HG02610 (cell line): ENCODE data around the gene GPATCH8.
A peak's percentile ranks its signal among the peaks of the same experiment; 100 is the strongest.
"Not testable (repeated sequence)": the region's sequence is repeated elsewhere in the genome, so short reads cannot be mapped to it uniquely, and the experiment has no call there.

Source experiments
- ATAC-seq: cut with Tn5 transposase; IDR thresholded peaks from one replicate; pipeline ENCODE4 v1.9.1; 2021; ENCODE audit warnings: mild to moderate bottlenecking, moderate library complexity; ENCODE audit not compliant: unreplicated experiment

The GPATCH8 gene

DNA sequence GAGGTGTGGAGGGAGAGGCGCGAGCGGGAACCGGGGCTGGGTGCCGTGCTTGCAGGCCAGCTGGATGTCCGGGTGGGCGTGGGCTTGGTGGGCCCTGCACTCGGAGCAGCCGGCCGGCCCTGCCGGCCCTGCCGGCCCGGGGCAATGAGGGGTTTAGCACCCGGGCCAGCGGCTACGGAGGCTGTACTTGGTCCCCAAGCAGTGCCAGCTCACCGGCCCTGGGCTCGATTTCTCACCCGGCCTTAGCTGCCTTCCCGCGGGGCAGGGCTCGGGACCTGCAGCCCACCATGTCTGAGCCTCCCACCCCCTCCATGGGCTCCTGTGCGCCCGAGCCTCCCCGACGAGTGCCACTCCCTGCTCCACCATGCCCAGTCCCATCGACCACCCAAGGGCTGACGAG lies 24.7 kb upstream of the GPATCH8 start:
- ATAC-seq: no peak

DNA sequence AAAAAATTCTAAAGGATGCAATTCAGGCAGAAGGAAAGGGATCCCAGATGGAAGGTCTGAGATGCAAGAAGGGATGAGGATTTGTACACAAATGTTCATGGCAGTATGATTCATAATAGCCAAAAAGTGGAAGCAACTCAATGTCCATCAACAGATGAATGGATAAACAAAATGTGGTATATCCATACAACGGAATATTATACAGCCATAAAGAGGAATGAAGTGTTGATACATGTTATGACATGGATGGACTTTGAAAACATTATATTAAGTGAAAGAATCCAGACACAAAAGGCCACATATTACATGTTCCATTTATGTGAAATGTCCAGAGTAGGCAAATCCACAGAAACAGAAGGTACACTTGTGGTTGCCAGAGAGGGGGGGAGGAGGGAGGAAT lies 23.9 kb upstream of the GPATCH8 start:
- ATAC-seq: no peak

DNA sequence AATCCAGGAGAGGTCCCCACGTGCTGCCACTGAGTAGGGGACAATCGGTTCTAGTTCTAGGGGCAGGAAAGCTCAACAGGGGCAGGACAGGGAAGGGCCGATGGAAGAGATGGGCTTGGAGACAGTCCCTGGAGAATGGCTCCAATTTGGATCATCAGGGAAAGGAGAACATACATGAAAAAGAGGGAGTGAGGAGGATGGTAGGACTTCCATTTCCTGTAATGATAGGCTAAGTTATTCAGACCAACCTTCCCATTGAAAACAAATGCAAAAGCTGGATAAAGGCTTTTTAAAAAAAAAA lies 20.4 kb upstream of the GPATCH8 start:
- ATAC-seq: no peak

DNA sequence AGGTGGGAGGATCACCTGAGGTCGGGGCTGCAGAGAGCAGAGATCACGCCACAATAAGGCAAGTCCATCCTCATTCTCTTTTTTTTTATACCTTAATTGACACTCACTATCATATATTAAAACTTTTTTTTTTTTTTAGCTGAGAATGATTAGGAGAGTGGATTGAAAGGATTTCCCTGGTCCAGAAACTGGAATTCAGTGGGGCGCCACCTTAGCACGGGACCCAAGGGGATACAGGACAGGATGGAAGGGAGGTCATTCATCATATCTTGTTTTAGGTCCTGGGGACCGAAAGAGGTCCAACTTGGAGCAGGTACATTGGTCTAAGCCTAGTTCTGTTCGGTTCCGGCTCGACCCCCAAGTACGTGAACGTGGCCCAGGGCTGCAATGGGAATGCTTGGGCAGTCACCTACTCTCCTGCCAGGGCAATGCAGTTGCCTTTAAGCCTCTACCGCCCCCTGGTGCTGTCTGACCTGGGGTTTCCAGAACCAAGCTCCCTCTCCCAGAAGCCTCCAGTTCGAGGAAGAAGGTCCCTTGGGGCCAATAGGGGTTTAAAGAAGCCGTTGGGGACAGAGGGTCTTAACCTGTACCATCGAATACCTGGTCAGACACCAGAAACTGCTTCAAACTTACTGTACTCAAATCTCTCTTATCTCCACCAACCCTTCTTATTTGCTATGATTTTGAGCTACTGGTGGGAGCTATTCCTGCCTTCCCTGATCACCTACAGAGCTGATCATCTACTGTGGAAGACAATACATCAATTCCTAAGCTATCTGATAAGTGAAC lies 19.9 kb upstream of the GPATCH8 start:
- no peak for ATAC-seq

- ATAC-seq: no peak
Observed at GRCh38 chr17:44518032-44518431, 14.8 kb upstream of the GPATCH8 start.

DNA sequence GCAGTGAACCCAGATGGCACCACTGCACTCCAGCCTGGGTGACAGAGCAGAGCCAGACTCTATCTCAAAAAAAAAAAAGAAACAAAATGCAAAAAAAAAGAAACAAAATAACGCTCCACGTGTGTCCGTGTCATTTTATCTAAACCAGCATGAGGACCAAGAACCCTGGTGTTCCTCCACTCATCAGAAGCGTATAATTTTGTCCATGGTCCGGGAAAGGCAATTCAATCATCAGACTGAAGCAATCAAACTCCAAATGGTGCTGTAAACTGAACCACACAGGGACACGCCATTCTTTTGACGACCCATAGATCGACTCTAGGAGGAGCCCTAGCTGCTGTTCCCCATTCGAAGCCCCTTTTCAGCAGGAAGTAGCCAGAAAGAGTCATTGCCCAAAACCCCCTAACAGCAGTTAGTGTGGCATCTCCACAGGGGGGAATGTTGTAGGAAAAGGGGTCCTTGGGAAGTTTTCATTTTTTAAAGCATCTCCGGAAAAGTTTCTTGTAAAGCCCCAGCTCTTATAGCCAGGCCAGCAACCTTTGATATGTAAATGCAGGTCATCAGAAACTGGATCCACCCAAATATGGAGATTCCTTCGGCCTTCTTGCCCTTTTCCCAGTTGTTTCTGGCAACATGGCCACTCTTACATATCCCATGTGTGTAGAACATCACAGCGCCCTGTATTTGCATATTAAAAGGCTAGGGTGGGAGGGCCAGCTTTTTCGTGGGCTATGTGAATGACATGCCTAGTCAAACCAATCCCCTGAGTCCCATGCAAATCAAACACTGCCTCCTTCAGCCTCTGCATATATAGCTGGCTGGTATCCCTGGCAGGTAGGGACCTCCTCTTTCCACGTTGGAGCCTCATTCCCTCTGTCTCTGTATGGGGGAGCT lies 8.3 kb upstream of the GPATCH8 start:
- not testable (repeated sequence) for ATAC-seq

DNA sequence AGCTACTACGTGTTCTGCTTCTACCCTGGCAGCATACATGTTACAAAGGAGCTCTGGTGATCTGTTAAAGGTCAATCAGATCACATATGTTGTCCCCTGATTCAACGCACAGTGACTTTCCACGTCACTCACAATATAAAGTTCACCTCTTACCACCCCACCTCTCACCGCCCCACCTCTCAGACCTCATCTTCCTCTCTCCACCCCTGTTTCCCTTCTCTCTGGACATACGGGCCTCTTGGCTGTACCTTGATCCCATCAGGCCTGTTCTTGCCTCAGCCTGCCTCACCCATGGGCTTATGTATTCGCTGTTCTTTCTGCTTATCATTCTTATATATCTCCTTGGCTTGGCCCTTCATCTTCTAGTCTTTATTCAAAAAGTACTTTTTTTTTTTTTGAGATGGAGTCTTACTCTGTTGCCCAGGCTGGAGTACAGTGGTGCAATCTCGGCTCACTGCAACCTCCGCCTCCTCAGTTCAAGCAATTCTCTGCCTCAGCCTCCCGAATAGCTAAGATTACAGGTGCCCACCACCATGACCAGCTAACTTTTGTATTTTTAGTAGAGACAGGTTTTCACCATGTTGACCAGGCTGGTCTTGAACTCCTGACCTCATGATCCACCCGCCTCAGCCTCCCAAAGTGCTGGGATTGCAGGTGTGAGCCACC lies 3.9 kb upstream of the GPATCH8 start:
- ATAC-seq: not testable (repeated sequence)

- peak; percentile 25 for ATAC-seq
Observed at GRCh38 chr17:44502598-44503146, 534 bp downstream of the GPATCH8 start.

DNA sequence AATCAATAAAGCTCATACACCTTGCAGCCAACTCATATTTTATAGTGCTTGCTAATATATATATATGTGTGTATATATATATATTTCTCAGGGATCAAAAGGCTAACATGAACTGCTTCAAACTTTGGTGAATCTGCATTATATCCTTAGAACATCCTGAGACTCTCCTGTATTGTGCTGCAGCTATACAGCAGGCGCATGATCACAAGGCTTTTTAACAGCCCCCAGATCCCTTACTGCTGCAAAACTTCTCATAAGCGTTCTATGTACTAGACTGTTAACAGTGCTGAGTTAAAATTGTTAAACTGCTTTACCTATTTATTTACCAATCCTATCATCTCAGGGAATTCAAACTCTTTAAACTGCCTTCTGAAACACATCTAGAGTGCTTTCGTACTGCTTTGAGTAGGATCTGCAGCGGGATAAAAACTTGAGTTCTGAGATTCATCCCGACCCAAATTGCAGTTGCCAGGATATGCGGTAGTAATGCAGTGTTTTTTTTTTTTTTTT lies 1.3 kb downstream of the GPATCH8 start:
- ATAC-seq: no peak

- no peak for ATAC-seq
Observed at GRCh38 chr17:44499722-44500121, 3.5 kb downstream of the GPATCH8 start.

GRCh38 chr17:44496815-44497214 lies 6.4 kb downstream of the GPATCH8 start:
- ATAC-seq: no peak

DNA sequence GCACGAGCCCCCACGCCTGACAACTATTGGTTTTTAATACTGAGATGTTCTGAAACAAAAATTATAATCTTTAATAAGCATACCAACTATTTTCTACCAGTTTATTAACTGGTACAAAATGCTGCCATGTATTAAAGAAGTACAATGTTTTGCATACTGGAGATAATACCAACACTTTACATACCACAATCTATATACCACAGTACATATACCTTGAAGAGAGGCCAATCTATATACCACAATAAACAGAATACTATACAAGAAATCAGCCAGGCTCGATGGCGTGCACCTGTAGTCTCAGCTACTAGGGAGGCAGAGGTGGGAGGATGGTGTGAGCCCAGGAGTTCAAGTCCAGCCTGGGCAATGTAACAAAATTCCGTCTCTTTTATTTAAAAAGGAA lies 9.9 kb downstream of the GPATCH8 start:
- no peak for ATAC-seq

GRCh38 chr17:44492706-44493272 lies 10.4 kb downstream of the GPATCH8 start:
- ATAC-seq: no peak

GRCh38 chr17:44489581-44489980 lies 13.6 kb downstream of the GPATCH8 start:
- no peak for ATAC-seq

GRCh38 chr17:44487170-44487569 lies 16.0 kb downstream of the GPATCH8 start:
- no peak for ATAC-seq

- no peak for ATAC-seq
Observed at GRCh38 chr17:44473367-44473766, 29.8 kb downstream of the GPATCH8 start.

DNA sequence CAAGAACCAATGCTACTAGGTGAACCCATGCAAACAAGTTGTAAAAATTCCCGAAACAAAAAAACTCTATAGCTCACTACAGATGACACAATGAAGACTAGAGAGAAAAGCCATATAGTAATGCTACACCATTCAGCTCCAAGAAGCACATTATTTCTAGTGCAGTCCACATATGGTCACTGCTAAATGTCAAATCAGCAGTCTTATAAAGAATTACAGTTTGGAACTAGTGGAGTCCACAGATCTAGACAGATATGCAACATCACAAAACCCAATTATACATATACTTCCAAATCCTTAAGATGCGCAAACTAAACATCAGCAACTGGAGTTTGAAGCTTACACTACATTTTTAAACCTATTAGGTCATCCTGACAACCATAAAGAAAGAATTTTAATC lies 33.5 kb downstream of the GPATCH8 start:
- ATAC-seq: no peak

- ATAC-seq: no peak
Observed at GRCh38 chr17:44467108-44467507, 36.1 kb downstream of the GPATCH8 start.

DNA sequence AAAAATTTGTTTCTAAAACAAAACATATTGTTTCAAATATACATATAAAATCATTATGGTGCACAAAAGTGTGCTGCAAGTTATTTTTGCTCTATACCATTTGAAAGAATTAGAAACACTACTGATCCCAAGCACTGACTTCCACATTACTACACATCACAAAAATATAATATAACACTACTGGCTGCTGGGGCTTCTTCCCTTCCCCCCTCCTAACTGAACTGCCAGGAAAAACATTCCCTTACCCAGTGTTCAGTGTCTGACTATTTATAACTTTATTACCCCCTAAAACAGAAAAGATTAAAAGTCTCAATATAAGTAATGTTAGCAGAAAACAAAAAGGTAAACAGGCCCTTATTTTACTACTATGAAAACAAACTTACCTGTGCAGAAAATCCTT lies 36.9 kb downstream of the GPATCH8 start:
- ATAC-seq: no peak

- no peak for ATAC-seq
Observed at GRCh38 chr17:44465897-44466296, 37.3 kb downstream of the GPATCH8 start.

GRCh38 chr17:44465276-44465675 lies 37.9 kb downstream of the GPATCH8 start:
- ATAC-seq: no peak
